ENCODE data around the gene IZUMO4.

IZUMO4 gene

DNA sequence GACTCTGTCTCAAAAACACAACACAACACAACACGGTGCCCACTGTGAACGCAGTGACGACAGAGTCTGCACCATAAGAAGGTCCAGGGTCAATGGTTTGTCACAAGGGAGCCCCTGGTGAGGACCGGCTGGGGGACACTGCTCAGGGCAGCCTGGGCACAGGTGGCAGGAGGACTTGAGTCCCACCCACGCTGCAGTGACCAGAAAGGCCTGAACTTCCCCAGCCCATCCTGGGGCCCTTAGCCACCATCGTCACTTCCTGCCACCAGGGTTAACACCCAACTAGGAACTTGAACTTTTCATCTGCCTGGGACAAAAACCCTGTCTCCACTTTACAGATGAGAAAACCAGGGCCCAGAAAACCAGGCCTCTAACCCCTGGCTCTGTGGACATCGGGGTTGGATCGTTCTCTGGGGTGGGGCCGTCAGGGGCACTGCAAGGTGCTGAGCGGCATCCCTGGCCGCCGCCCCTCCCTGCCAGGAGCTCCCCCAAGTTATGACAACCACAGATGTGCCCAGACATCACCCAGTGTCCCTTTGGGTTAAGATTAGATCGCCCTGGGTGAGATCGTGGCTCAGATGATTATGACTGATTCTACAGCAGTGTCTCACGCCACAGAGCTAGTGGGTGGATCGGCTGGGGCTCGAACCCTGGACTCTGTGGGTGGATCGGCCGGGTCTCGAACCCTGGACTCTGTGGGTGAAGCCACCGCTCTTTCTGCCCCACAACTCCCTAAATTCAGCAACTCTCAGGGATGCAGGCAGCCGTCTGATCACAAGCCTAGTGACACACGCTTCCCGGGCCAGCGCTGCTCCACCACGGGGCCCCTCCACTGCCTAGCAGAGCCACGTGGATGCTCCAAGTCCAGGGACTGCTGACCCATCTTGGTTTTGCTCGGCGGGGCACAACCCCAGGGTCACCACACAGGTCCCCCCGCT lies 14.6 kb upstream of the IZUMO4 start (continued):
- TF ChIP-seq SNAI2 (CRISPR knock-in tag; IDR thresholded peaks at IDR 0.05) (no peak), RARB (CRISPR knock-in tag; IDR thresholded peaks at IDR 0.05) (no peak), BACH2 (CRISPR knock-in tag; IDR thresholded peaks at IDR 0.05; ENCODE audit: borderline replicate concordance) (no peak), ZNF8 (CRISPR knock-in tag; IDR thresholded peaks at IDR 0.05) (no peak), ZNF565 (CRISPR knock-in tag; conservative IDR thresholded peaks at IDR 0.05; ENCODE audit: low read depth) (no peak), ZC3H10 (CRISPR knock-in tag; IDR thresholded peaks at IDR 0.05) (no peak), OSR1 (CRISPR knock-in tag; IDR thresholded peaks at IDR 0.05) (no peak), ESRRG (CRISPR knock-in tag; IDR thresholded peaks at IDR 0.05) (no peak)

DNA sequence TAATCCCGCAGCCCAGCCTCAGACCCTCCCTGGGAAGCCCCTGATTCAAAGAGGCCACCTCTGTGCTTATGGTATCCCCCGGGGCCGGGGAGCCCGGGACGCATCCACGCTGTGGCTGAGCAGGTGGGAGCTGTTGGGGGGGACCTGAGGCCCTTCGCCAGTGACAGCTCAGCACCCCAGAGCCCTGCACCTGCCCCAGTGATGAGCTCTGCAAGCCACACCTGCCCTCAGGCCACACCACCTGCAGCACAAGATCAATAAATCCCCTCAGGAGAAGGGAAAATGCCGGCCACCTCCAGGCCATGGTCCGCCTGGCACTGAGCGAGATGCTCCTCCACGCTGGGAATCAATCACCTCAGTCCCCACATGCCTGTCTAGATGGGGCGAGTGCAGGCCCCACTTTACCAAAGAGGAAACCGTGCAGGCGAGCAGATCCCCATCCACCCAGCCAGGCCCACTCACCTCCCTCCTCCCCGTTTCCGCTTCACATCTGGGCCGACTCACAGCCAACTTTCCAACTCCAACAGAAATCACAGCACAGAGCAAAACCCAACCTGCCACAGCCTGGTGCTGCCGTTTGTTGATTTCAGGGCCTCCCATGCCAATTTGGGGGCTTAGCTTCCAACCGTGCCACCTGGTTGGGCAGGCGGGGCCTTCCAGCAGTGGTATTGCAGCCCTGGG lies 13.4 kb upstream of the IZUMO4 start:
- TF ChIP-seq ARNTL (CRISPR knock-in tag; IDR thresholded peaks at IDR 0.05; ENCODE audit: borderline replicate concordance, low read depth) (no peak), OSR1 (CRISPR knock-in tag; IDR thresholded peaks at IDR 0.05) (no peak), ESRRG (CRISPR knock-in tag; IDR thresholded peaks at IDR 0.05) (no peak), TCF4 (CRISPR knock-in tag; IDR thresholded peaks at IDR 0.05; ENCODE audit: borderline replicate concordance) (no peak), ZNF565 (CRISPR knock-in tag; conservative IDR thresholded peaks at IDR 0.05; ENCODE audit: low read depth) (no peak), TOX (CRISPR knock-in tag; IDR thresholded peaks at IDR 0.05; ENCODE audit: borderline replicate concordance) (no peak), ZNF8 (CRISPR knock-in tag; IDR thresholded peaks at IDR 0.05) (no peak), ZFP30 (CRISPR knock-in tag; IDR thresholded peaks at IDR 0.05) (no peak), GLIS3 (CRISPR knock-in tag; IDR thresholded peaks at IDR 0.05) (no peak), SNAI2 (CRISPR knock-in tag; IDR thresholded peaks at IDR 0.05) (no peak), ZC3H10 (CRISPR knock-in tag; IDR thresholded peaks at IDR 0.05) (no peak)
- TF ChIP-seq, protein P1, sequence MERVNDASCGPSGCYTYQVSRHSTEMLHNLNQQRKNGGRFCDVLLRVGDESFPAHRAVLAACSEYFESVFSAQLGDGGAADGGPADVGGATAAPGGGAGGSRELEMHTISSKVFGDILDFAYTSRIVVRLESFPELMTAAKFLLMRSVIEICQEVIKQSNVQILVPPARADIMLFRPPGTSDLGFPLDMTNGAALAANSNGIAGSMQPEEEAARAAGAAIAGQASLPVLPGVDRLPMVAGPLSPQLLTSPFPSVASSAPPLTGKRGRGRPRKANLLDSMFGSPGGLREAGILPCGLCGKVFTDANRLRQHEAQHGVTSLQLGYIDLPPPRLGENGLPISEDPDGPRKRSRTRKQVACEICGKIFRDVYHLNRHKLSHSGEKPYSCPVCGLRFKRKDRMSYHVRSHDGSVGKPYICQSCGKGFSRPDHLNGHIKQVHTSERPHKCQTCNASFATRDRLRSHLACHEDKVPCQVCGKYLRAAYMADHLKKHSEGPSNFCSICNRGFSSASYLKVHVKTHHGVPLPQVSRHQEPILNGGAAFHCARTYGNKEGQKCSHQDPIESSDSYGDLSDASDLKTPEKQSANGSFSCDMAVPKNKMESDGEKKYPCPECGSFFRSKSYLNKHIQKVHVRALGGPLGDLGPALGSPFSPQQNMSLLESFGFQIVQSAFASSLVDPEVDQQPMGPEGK (CRISPR knock-in tag; IDR thresholded peaks at IDR 0.05; ENCODE audit: borderline replicate concordance): no peak
- TF ChIP-seq, protein P2, sequence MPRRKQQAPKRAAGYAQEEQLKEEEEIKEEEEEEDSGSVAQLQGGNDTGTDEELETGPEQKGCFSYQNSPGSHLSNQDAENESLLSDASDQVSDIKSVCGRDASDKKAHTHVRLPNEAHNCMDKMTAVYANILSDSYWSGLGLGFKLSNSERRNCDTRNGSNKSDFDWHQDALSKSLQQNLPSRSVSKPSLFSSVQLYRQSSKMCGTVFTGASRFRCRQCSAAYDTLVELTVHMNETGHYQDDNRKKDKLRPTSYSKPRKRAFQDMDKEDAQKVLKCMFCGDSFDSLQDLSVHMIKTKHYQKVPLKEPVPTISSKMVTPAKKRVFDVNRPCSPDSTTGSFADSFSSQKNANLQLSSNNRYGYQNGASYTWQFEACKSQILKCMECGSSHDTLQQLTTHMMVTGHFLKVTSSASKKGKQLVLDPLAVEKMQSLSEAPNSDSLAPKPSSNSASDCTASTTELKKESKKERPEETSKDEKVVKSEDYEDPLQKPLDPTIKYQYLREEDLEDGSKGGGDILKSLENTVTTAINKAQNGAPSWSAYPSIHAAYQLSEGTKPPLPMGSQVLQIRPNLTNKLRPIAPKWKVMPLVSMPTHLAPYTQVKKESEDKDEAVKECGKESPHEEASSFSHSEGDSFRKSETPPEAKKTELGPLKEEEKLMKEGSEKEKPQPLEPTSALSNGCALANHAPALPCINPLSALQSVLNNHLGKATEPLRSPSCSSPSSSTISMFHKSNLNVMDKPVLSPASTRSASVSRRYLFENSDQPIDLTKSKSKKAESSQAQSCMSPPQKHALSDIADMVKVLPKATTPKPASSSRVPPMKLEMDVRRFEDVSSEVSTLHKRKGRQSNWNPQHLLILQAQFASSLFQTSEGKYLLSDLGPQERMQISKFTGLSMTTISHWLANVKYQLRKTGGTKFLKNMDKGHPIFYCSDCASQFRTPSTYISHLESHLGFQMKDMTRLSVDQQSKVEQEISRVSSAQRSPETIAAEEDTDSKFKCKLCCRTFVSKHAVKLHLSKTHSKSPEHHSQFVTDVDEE (CRISPR knock-in tag; IDR thresholded peaks at IDR 0.05): no peak
- TF ChIP-seq, protein P3, sequence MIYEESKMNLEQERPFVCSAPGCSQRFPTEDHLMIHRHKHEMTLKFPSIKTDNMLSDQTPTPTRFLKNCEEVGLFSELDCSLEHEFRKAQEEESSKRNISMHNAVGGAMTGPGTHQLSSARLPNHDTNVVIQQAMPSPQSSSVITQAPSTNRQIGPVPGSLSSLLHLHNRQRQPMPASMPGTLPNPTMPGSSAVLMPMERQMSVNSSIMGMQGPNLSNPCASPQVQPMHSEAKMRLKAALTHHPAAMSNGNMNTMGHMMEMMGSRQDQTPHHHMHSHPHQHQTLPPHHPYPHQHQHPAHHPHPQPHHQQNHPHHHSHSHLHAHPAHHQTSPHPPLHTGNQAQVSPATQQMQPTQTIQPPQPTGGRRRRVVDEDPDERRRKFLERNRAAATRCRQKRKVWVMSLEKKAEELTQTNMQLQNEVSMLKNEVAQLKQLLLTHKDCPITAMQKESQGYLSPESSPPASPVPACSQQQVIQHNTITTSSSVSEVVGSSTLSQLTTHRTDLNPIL (CRISPR knock-in tag; IDR thresholded peaks at IDR 0.05; ENCODE audit: low read depth): no peak
- TF ChIP-seq, protein P4, sequence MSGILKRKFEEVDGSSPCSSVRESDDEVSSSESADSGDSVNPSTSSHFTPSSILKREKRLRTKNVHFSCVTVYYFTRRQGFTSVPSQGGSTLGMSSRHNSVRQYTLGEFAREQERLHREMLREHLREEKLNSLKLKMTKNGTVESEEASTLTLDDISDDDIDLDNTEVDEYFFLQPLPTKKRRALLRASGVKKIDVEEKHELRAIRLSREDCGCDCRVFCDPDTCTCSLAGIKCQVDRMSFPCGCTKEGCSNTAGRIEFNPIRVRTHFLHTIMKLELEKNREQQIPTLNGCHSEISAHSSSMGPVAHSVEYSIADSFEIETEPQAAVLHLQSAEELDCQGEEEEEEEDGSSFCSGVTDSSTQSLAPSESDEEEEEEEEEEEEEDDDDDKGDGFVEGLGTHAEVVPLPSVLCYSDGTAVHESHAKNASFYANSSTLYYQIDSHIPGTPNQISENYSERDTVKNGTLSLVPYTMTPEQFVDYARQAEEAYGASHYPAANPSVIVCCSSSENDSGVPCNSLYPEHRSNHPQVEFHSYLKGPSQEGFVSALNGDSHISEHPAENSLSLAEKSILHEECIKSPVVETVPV (CRISPR knock-in tag; IDR thresholded peaks at IDR 0.05): no peak
- TF ChIP-seq, protein P5, sequence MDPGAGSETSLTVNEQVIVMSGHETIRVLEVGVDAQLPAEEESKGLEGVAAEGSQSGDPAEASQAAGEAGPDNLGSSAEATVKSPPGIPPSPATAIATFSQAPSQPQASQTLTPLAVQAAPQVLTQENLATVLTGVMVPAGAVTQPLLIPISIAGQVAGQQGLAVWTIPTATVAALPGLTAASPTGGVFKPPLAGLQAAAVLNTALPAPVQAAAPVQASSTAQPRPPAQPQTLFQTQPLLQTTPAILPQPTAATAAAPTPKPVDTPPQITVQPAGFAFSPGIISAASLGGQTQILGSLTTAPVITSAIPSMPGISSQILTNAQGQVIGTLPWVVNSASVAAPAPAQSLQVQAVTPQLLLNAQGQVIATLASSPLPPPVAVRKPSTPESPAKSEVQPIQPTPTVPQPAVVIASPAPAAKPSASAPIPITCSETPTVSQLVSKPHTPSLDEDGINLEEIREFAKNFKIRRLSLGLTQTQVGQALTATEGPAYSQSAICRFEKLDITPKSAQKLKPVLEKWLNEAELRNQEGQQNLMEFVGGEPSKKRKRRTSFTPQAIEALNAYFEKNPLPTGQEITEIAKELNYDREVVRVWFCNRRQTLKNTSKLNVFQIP (CRISPR knock-in tag; IDR thresholded peaks at IDR 0.05; ENCODE audit: borderline replicate concordance, low read depth): no peak
- ATAC-seq: no peak

Data from SK-N-SH treated with all-trans-retinoic acid at 6 μM for 48 hours (cell line).